Esophagus (tissue), 2 donors: ENCODE measurements around the gene TMED1. TPM values are rescaled to one million over a fixed set of nuclear protein-coding genes. Genes with fewer than 3 reads are reported as not detected.

Experiments
- H3K27ac ChIP-seq, 2 donors: one replicate each; pipeline ENCODE4 v1.5.1; 2013; ENCODE audit warnings: low read depth in 2 of 2, mild to moderate bottlenecking in 2 of 2, inconsistent platforms in 1 of 2, low read length in 1 of 2, moderate library complexity in 1 of 2
- H3K27me3 ChIP-seq, 2 donors: one replicate each; pipeline ENCODE4 v1.6.1; 2013; ENCODE audit warnings: low read length in 2 of 2, control low read depth in 1 of 2, mild to moderate bottlenecking in 1 of 2; ENCODE audit not compliant: insufficient read depth in 2 of 2, control insufficient read depth in 1 of 2
- H3K36me3 ChIP-seq, 2 donors: one replicate each; pipeline ENCODE4 v1.6.1; 2013; ENCODE audit warnings: low read length in 1 of 2; ENCODE audit not compliant: control insufficient read depth in 2 of 2, insufficient read depth in 2 of 2
- H3K4me1 ChIP-seq, 2 donors: one replicate each; pipeline ENCODE4 v1.6.1; 2013; ENCODE audit warnings: low read length in 1 of 2; ENCODE audit not compliant: control insufficient read depth in 2 of 2, insufficient read depth in 2 of 2
- H3K4me3 ChIP-seq, 2 donors: one replicate each; pipeline ENCODE4 v1.5.1; 2013; ENCODE audit warnings: low read length in 2 of 2, mild to moderate bottlenecking in 2 of 2, low read depth in 1 of 2, moderate library complexity in 1 of 2
- H3K9me3 ChIP-seq, 2 donors: one replicate each; pipeline ENCODE4 v1.6.1; 2013; ENCODE audit warnings: mild to moderate bottlenecking in 2 of 2, low read depth in 1 of 2, low read length in 1 of 2, moderate library complexity in 1 of 2; ENCODE audit not compliant: control insufficient read depth in 2 of 2, insufficient read depth in 1 of 2
- WGBS, 2 donors: extraction: QIAGEN DNeasy Blood & Tissue Kit; methylation state at CpG; one replicate each; pipeline ENCODE4 v1.1.7; 2013; 5-methylcytosine and 5-hydroxymethylcytosine counted together
- polyA plus RNA-seq, 2 donors: library from polyadenylated mRNA; stranded (reverse); fragments of 200-250 nt; gene quantifications; one replicate each; pipeline ENCODE4 v1.2.3, GENCODE V29; 2013
- donor health status: healthy with polysubstance abuse.
- donor health status: Bipolar disorder and iron deficiency.

Gene TMED1
- polyA plus RNA-seq, 2 donors = 9.9 to 20.4 TPM

- WGBS, 2 donors = 95% methylated on average over 5 of the region's 5 CpGs
- H3K4me3 ChIP-seq = no peak overlapping the region
- no peaks in the 10 kb centered on the region for H3K27me3 ChIP-seq
- no peaks in the 10 kb centered on the region for H3K4me1 ChIP-seq
- H3K27ac ChIP-seq = no peak overlapping the region
- H3K9me3 ChIP-seq = no peaks in the 10 kb centered on the region
- peaks cover 0 to 49% of the 10 kb centered on the region in 2 donors for H3K36me3 ChIP-seq
Measured at GRCh38 chr19:10802479-10802878, 33.5 kb downstream of the TMED1 start.

GRCh38 chr19:10800488-10800887 lies 35.5 kb downstream of the TMED1 start:
- no peak overlapping the region for H3K4me3 ChIP-seq
- no peaks in the 10 kb centered on the region for H3K27me3 ChIP-seq
- 72 to 81% methylated on average over 9 of the region's 9 CpGs for WGBS, 2 donors
- H3K27ac ChIP-seq = no peak overlapping the region
- H3K4me1 ChIP-seq = no peaks in the 10 kb centered on the region
- H3K9me3 ChIP-seq = no peaks in the 10 kb centered on the region
- H3K36me3 ChIP-seq = peaks cover 4 to 57% of the 10 kb centered on the region in 2 donors

GRCh38 chr19:10797541-10798256 lies 38.3 kb downstream of the TMED1 start:
- H3K36me3 ChIP-seq = peaks cover 9 to 50% of the 10 kb centered on the region in 2 donors
- H3K27ac ChIP-seq = peak overlapping the region in 1 of 2 donors; percentile 24
- H3K9me3 ChIP-seq = no peaks in the 10 kb centered on the region
- H3K4me3 ChIP-seq = no peak overlapping the region
- H3K27me3 ChIP-seq = no peaks in the 10 kb centered on the region
- 70 to 72% methylated on average over 19 of the region's 19 CpGs for WGBS, 2 donors
- H3K4me1 ChIP-seq = no peaks in the 10 kb centered on the region

GRCh38 chr19:10797078-10797477 lies 38.9 kb downstream of the TMED1 start:
- Histone ChIP-seq H3K36me3 (peaks cover 9 to 48% of the 10 kb centered on the region in 2 donors), H3K27ac (no peak overlapping the region), H3K4me3 (no peak overlapping the region), H3K9me3 (no peaks in the 10 kb centered on the region), H3K4me1 (no peaks in the 10 kb centered on the region), H3K27me3 (no peaks in the 10 kb centered on the region)
- 84% methylated on average over 14 of the region's 14 CpGs for WGBS, 2 donors

DNA sequence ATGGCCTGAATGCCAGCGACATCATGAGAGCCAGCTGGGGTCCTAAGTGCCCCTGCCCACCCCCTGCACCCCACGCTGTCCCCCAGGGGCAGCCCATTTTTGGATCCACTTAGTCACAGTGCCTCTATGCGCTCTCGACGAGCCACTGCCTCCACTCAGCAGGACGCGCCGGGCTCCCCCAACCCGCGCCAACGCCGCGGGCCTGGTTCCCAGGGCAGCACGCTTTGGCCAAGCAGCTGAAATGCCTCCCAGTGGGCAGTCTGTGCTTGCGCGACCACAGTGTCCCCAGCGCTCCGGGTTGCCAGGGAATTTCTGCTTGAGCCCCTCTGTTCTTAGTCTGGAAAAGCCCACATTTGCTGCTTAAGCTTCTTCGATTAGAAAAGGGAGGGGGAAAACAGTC lies 39.4 kb downstream of the TMED1 start:
- Histone ChIP-seq H3K9me3 (no peaks in the 10 kb centered on the region), H3K27me3 (no peaks in the 10 kb centered on the region), H3K4me3 (no peak overlapping the region), H3K27ac (no peak overlapping the region), H3K36me3 (peaks cover 9 to 46% of the 10 kb centered on the region in 2 donors), H3K4me1 (no peaks in the 10 kb centered on the region)
- 90 to 95% methylated on average over 19 of the region's 19 CpGs for WGBS, 2 donors

- 88 to 96% methylated on average over 10 of the region's 10 CpGs for WGBS, 2 donors
- Histone ChIP-seq H3K27ac (no peak overlapping the region), H3K27me3 (no peaks in the 10 kb centered on the region), H3K4me1 (no peaks in the 10 kb centered on the region), H3K36me3 (peaks cover 23 to 41% of the 10 kb centered on the region in 2 donors), H3K4me3 (no peak overlapping the region), H3K9me3 (no peaks in the 10 kb centered on the region)
Measured at GRCh38 chr19:10789866-10790265, 46.1 kb downstream of the TMED1 start.

DNA sequence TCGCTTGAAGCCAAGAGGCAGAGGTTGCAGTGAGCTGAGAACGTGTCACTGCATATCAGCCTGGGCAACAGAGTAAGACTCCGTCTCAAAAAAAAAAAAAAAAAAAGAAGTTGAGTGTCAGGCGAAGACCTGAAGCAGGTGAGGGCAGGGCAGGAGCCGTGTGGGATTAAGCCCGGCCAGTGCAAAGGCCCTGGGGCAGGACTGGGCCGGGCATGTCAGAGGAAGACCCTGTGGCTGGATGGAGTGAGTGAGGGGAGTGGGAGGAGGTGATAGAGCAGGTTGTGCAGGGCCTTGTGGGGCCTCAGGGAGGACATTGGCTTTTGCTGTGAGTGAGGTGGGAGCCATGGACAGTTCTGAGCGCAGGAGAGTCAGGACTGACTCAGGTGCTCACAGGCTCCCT lies 47.9 kb downstream of the TMED1 start:
- Histone ChIP-seq H3K36me3 (peaks cover 22 to 44% of the 10 kb centered on the region in 2 donors), H3K4me3 (no peak overlapping the region), H3K4me1 (no peaks in the 10 kb centered on the region), H3K27me3 (no peaks in the 10 kb centered on the region), H3K27ac (no peak overlapping the region), H3K9me3 (no peaks in the 10 kb centered on the region)
- 95 to 97% methylated on average over 8 of the region's 8 CpGs for WGBS, 2 donors

GRCh38 chr19:10784257-10784656 lies 51.8 kb downstream of the TMED1 start:
- H3K9me3 ChIP-seq = no peaks in the 10 kb centered on the region
- H3K27ac ChIP-seq = peak overlapping the region in 1 of 2 donors; percentile 33
- H3K4me3 ChIP-seq = no peak overlapping the region
- peaks cover 0 to 2% of the 10 kb centered on the region in 2 donors for H3K4me1 ChIP-seq
- peaks cover 25 to 46% of the 10 kb centered on the region in 2 donors for H3K36me3 ChIP-seq
- 71 to 78% methylated on average over 10 of the region's 10 CpGs for WGBS, 2 donors
- no peaks in the 10 kb centered on the region for H3K27me3 ChIP-seq

- 82 to 83% methylated on average over 13 of the region's 13 CpGs for WGBS, 2 donors
- no peaks in the 10 kb centered on the region for H3K9me3 ChIP-seq
- H3K27me3 ChIP-seq = no peaks in the 10 kb centered on the region
- H3K36me3 ChIP-seq = peaks cover 22 to 40% of the 10 kb centered on the region in 2 donors
- peaks cover 0 to 2% of the 10 kb centered on the region in 2 donors for H3K4me1 ChIP-seq
- H3K4me3 ChIP-seq = no peak overlapping the region
- H3K27ac ChIP-seq = no peak overlapping the region
Measured at GRCh38 chr19:10782795-10783194, 53.2 kb downstream of the TMED1 start.
